Measurements from ENCODE around the gene BID. TPM values are rescaled to one million over a fixed set of nuclear protein-coding genes. Genes with fewer than 3 reads are reported as not detected.
A peak's percentile ranks its signal among the peaks of the same experiment; 100 is the strongest.

The BID gene
- total RNA-seq = 10 to 100 TPM; 46.2 to 48.4 TPM

- Mint-ChIP-seq H3K27ac (peak within 1 kb of the TSS; percentile 98), H3K27me3 (ENCODE audit: low read depth) (peaks cover 7% of the 10 kb centered on the region), H3K9me3 (ENCODE audit: insufficient read depth) (no peaks in the 10 kb centered on the region), H3K4me1 (ENCODE audit: low read depth) (peaks cover 65% of the 10 kb centered on the region), H3K36me3 (ENCODE audit: low read depth) (peaks cover 19% of the 10 kb centered on the region), H3K4me3 (peak within 1 kb of the TSS; percentile 82)
- POLR2A ChIA-PET = interaction anchor here (0.7 to 0.9 kb wide), 2 partner anchors 13 to 227 kb away, joined by 3 read pairs; no protein-coding TSS in a partner anchor
- ATAC-seq = peak; percentile 51
- DNase-seq = peak; percentile 60
- CTCF ChIA-PET = interaction anchor here (1.0 to 6.3 kb wide), 5 partner anchors 10 to 302 kb away, joined by 3 to 41 read pairs (median 5); no protein-coding TSS in a partner anchor
These were observed at the start of gene BID for GRCh38 chr22:17774206-17774925. TSS of gene BID (minus strand) at chr22:17774469. CDS start at chr22:17750116, 24,353 bp downstream.

DNA sequence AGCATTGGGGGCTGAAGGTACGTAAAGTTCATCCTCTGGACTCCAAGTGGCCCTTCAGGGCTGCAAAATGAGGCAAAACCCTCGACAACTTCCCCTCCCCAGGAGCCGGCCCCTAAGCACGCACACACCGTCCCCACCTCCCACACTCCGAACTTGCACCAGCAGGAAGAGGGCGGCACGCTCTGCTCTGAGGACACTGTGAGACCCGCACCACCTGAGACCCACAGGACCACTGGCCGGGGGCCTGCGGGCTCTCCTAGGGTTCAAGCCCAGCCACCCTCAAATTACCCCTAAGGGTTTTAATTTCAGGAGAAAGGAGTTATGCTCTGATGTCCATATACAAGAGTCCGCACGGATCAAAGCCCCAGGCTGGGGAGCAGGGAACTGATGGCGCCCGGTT, 49.7 kb upstream of the BID start:
- no peak for DNase-seq
- ChIA-PET POLR2A (no interaction called here), CTCF (no interaction called here)
- no peak for ATAC-seq
- no peaks in the 10 kb centered on the region for H3K4me1 Mint-ChIP-seq (ENCODE audit: low read depth)
- H3K27me3 Mint-ChIP-seq (ENCODE audit: low read depth) = no peaks in the 10 kb centered on the region
- no peak overlapping the region for H3K27ac Mint-ChIP-seq
- no peak overlapping the region for H3K4me3 Mint-ChIP-seq
- no peaks in the 10 kb centered on the region for H3K9me3 Mint-ChIP-seq (ENCODE audit: insufficient read depth)
- H3K36me3 Mint-ChIP-seq (ENCODE audit: low read depth) = no peaks in the 10 kb centered on the region

DNA sequence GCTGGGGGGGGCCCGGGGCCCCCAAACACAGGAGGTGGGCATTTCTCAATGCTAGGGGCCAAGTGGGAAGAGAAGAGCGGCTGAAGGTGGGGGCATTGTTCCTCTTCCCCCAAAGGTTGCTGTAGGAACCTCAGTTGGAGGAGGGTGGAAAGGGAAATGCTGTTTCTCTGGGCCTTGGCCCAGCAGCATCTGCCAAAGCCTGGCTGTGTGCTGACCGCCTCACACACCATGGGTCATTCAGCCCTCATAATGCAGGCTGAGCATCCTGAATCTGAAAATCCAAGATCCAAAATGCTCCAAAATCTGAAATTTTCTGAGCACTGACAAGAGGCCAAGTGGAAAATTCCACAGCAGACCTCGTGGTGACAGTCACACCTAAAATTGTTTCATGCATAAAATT, 49.0 kb upstream of the BID start:
- ChIA-PET CTCF (no interaction called here), POLR2A (no interaction called here)
- no peaks in the 10 kb centered on the region for H3K4me1 Mint-ChIP-seq (ENCODE audit: low read depth)
- H3K4me3 Mint-ChIP-seq = no peak overlapping the region
- H3K9me3 Mint-ChIP-seq (ENCODE audit: insufficient read depth) = no peaks in the 10 kb centered on the region
- DNase-seq = no peak
- H3K36me3 Mint-ChIP-seq (ENCODE audit: low read depth) = no peaks in the 10 kb centered on the region
- no peak for ATAC-seq
- H3K27ac Mint-ChIP-seq = no peak overlapping the region
- no peaks in the 10 kb centered on the region for H3K27me3 Mint-ChIP-seq (ENCODE audit: low read depth)

DNA sequence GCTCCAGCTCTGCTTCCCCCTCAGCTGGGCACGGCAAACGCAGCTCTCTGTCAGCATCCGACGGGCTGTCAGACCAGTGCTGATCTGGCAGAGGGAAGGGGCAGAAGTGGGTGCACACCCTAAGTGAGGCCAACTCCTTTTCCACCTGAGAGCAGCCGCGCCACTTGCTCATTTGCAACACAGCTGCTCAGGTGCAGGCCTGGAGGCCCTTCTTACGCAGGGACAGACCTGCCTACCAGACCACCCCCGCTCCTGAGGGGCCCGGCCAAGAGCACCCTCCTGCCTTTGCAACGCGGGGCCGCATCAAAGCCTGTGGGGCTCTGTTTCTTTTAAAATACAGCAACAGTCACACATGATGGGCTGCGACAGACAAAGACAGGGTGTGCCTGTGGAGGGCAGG, 47.8 kb upstream of the BID start:
- ChIA-PET CTCF (interaction anchor here (0.8 to 1.7 kb wide), 4 partner anchors 8 to 79 kb away, joined by 3 to 8 read pairs (median 3); no protein-coding TSS in a partner anchor), POLR2A (no interaction called here)
- Mint-ChIP-seq H3K36me3 (ENCODE audit: low read depth) (no peaks in the 10 kb centered on the region), H3K27ac (no peak overlapping the region), H3K4me1 (ENCODE audit: low read depth) (no peaks in the 10 kb centered on the region), H3K27me3 (ENCODE audit: low read depth) (no peaks in the 10 kb centered on the region), H3K4me3 (no peak overlapping the region), H3K9me3 (ENCODE audit: insufficient read depth) (no peaks in the 10 kb centered on the region)
- DNase-seq (no peak), ATAC-seq (no peak)

GRCh38 chr22:17820879-17821439, 46.7 kb upstream of the BID start:
- ATAC-seq (no peak), DNase-seq (no peak)
- CTCF ChIA-PET = interaction anchor here (0.8 to 1.7 kb wide), 3 partner anchors 9 to 36 kb away, joined by 3 to 8 read pairs (median 3); no protein-coding TSS in a partner anchor
- no peaks in the 10 kb centered on the region for H3K27me3 Mint-ChIP-seq (ENCODE audit: low read depth)
- H3K27ac Mint-ChIP-seq = no peak overlapping the region
- H3K36me3 Mint-ChIP-seq (ENCODE audit: low read depth) = no peaks in the 10 kb centered on the region
- POLR2A ChIA-PET = no interaction called here
- no peaks in the 10 kb centered on the region for H3K4me1 Mint-ChIP-seq (ENCODE audit: low read depth)
- no peak overlapping the region for H3K4me3 Mint-ChIP-seq
- H3K9me3 Mint-ChIP-seq (ENCODE audit: insufficient read depth) = no peaks in the 10 kb centered on the region

DNA sequence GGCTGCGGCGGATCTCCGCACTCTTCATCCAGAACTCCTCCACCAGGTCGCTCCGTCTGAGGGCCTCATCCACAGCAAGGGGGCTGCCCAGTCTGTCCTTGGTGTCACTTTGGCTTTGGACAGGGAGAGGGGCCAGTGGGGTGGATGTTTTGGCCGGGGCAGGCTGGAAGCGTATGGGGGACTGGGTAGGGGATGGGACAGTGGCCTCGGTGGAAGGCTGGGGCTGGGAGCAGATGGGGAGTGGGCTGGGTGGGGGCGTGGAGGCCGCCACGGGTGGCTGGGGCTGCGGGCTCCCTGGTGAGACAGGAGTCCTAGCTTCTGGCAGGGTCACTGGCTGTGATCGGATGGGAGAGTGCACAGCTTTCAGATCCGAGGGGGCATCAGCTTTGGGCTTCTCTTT, 44.4 kb upstream of the BID start:
- Mint-ChIP-seq H3K4me3 (no peak overlapping the region), H3K4me1 (ENCODE audit: low read depth) (no peaks in the 10 kb centered on the region), H3K27ac (no peak overlapping the region), H3K36me3 (ENCODE audit: low read depth) (peaks cover 3% of the 10 kb centered on the region), H3K27me3 (ENCODE audit: low read depth) (no peaks in the 10 kb centered on the region), H3K9me3 (ENCODE audit: insufficient read depth) (no peaks in the 10 kb centered on the region)
- ChIA-PET CTCF (no interaction called here), POLR2A (no interaction called here)
- ATAC-seq (no peak), DNase-seq (no peak)

DNA sequence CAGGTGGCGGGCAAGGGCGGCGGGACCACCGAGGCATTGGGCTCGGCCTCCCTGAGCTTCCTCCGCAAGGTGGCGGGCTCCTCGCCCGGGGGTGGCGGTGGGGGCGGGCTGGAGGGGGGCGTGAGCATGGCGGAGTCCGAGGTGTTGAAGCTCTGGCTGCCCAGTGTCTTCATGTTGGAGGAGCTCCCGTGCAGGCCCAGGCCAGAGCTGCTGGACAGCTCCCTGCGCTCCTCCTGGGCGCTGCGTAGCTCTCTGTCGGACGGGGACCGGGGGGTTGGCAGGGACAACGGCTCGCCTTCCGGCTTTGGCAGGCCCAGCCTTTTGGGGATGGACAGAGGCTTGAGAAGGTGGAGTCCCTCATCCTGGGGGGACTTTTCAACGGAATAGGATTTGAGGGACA, 43.9 kb upstream of the BID start:
- DNase-seq (no peak), ATAC-seq (no peak)
- no peak overlapping the region for H3K4me3 Mint-ChIP-seq
- no peaks in the 10 kb centered on the region for H3K4me1 Mint-ChIP-seq (ENCODE audit: low read depth)
- no peak overlapping the region for H3K27ac Mint-ChIP-seq
- no peaks in the 10 kb centered on the region for H3K9me3 Mint-ChIP-seq (ENCODE audit: insufficient read depth)
- ChIA-PET POLR2A (no interaction called here), CTCF (no interaction called here)
- peaks cover 3% of the 10 kb centered on the region for H3K36me3 Mint-ChIP-seq (ENCODE audit: low read depth)
- H3K27me3 Mint-ChIP-seq (ENCODE audit: low read depth) = no peaks in the 10 kb centered on the region

GRCh38 chr22:17817511-17818065, 43.3 kb upstream of the BID start:
- Mint-ChIP-seq H3K27ac (no peak overlapping the region), H3K4me1 (ENCODE audit: low read depth) (no peaks in the 10 kb centered on the region), H3K27me3 (ENCODE audit: low read depth) (no peaks in the 10 kb centered on the region), H3K36me3 (ENCODE audit: low read depth) (peaks cover 3% of the 10 kb centered on the region), H3K9me3 (ENCODE audit: insufficient read depth) (no peaks in the 10 kb centered on the region), H3K4me3 (no peak overlapping the region)
- no peak for DNase-seq
- no peak for ATAC-seq
- ChIA-PET POLR2A (no interaction called here), CTCF (interaction anchor here (0.8 kb wide), 1 partner anchor 13 kb away, joined by 4 read pairs; no protein-coding TSS in a partner anchor)

DNA sequence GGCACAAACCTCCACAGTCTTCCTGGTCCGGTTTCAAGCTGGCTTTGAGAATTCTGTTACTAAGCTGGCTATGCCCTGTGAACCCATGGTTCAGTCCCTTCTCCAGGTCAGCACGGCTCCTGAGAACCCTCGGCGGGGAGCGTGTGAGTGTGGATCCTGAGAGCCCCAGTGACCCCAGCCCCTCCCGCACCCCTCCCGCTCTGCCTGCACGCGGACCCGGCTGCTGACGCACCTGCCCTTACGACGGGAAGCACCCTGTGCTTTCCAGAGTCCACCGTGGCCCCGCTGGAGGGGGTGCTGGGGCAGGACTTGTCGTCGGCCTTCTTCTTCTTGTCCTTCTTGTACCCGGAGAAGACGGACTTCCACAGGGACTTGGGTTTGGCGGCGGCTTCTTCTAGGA, 42.8 kb upstream of the BID start:
- DNase-seq = no peak
- H3K9me3 Mint-ChIP-seq (ENCODE audit: insufficient read depth) = no peaks in the 10 kb centered on the region
- H3K27me3 Mint-ChIP-seq (ENCODE audit: low read depth) = no peaks in the 10 kb centered on the region
- no peak overlapping the region for H3K27ac Mint-ChIP-seq
- H3K36me3 Mint-ChIP-seq (ENCODE audit: low read depth) = peaks cover 3% of the 10 kb centered on the region
- no peak for ATAC-seq
- ChIA-PET CTCF (interaction anchor here (0.8 kb wide), 1 partner anchor 13 kb away, joined by 4 read pairs; no protein-coding TSS in a partner anchor), POLR2A (no interaction called here)
- no peak overlapping the region for H3K4me3 Mint-ChIP-seq
- H3K4me1 Mint-ChIP-seq (ENCODE audit: low read depth) = no peaks in the 10 kb centered on the region

DNA sequence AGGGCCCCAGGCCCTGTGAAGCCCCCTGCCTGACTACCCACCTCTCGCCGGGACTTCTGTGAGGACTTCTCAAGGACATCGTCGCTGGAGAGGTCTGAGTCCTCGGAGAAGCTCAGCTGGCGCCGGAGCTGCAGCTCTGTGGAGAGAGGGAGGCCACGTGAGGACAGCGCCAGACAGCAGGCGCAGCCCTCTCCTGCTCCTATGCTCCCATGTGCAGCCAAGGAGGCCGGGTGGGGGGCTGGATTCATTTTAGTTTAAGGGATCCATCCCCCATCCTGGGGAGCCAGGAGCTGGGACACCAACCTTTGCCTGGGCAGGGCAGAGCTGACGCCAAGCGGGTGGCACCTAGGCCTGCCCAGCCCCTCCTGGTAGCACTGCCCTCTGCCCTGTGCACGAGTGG, 42.4 kb upstream of the BID start:
- no peak overlapping the region for H3K27ac Mint-ChIP-seq
- CTCF ChIA-PET = interaction anchor here (0.8 kb wide), 1 partner anchor 14 kb away, joined by 4 read pairs; no protein-coding TSS in a partner anchor
- ATAC-seq (no peak), DNase-seq (no peak)
- POLR2A ChIA-PET = no interaction called here
- H3K27me3 Mint-ChIP-seq (ENCODE audit: low read depth) = no peaks in the 10 kb centered on the region
- H3K4me1 Mint-ChIP-seq (ENCODE audit: low read depth) = no peaks in the 10 kb centered on the region
- peaks cover 3% of the 10 kb centered on the region for H3K36me3 Mint-ChIP-seq (ENCODE audit: low read depth)
- H3K9me3 Mint-ChIP-seq (ENCODE audit: insufficient read depth) = no peaks in the 10 kb centered on the region
- H3K4me3 Mint-ChIP-seq = no peak overlapping the region

DNA sequence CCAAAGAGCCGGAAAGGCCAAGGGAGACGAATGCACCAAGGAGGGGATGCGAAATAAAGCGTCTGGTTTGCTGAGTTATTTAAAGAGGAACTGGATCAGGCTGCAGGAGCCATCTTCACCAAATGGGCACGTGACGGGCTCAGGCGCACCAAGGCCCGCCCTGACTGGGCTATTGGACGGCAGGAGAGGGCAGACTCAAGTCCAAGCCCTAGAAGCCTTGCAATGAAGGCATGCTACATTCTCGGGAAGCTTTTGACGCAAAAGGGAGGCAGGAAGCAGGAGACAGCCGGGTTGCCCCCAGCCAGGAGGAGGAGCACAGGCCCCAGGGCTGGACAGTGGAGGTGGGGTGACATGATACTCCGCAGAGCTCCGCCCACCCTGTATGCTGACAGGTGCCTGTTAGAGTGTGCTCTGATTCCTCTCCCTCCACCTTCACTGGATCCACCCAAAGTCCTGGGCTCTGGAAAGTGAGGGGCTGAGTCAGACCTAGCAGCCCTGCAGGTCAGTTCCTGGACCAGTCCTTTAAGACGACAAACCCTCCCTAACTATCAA, 41.5 kb upstream of the BID start:
- no peaks in the 10 kb centered on the region for H3K4me1 Mint-ChIP-seq (ENCODE audit: low read depth)
- ATAC-seq (no peak), DNase-seq (no peak)
- H3K4me3 Mint-ChIP-seq = no peak overlapping the region
- ChIA-PET CTCF (no interaction called here), POLR2A (no interaction called here)
- no peaks in the 10 kb centered on the region for H3K9me3 Mint-ChIP-seq (ENCODE audit: insufficient read depth)
- no peaks in the 10 kb centered on the region for H3K27me3 Mint-ChIP-seq (ENCODE audit: low read depth)
- H3K27ac Mint-ChIP-seq = no peak overlapping the region
- H3K36me3 Mint-ChIP-seq (ENCODE audit: low read depth) = peaks cover 3% of the 10 kb centered on the region

DNA sequence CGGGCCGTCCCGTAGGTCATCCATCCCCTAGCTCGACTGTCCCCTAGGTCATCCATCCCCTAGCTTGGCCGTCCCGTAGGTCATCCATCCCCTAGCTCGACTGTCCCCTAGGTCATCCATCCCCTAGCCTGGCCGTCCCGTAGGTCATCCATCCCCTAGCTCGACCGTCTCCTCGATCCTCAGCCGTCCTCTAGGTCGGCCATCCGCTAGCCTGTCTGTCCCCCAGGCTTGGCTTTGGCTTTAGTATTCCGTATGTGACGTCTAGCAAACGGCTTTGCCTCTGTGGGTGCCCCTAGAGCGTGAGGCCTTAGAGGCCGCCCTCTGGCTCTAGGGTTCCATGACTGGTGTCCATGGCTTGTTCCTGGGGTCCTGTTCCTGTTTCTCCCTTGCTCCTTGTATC, 40.6 kb upstream of the BID start:
- POLR2A ChIA-PET = no interaction called here
- no peaks in the 10 kb centered on the region for H3K27me3 Mint-ChIP-seq (ENCODE audit: low read depth)
- ATAC-seq (no peak), DNase-seq (no peak)
- peaks cover 3% of the 10 kb centered on the region for H3K36me3 Mint-ChIP-seq (ENCODE audit: low read depth)
- no peak overlapping the region for H3K27ac Mint-ChIP-seq
- H3K4me1 Mint-ChIP-seq (ENCODE audit: low read depth) = no peaks in the 10 kb centered on the region
- H3K4me3 Mint-ChIP-seq = no peak overlapping the region
- CTCF ChIA-PET = no interaction called here
- H3K9me3 Mint-ChIP-seq (ENCODE audit: insufficient read depth) = no peaks in the 10 kb centered on the region

Measured in activated CD8-positive, alpha-beta T cell treated with anti-CD3 and anti-CD28 coated beads, Interleukin-2, amount 10 ng/mL, durations not matched to agents 7 days and 5 days (primary cell).